GM12891 (cell line): ENCODE data around the gene ARFGEF2.

Source experiments
- PAX5 ChIP-seq: IDR thresholded peaks from 2 replicates; pipeline ENCODE4 v1.6.1; 2011; ENCODE audit warnings: low read length, moderate library complexity, mild to moderate bottlenecking; ENCODE audit not compliant: insufficient read depth, severe bottlenecking
- POLR2A ChIP-seq: IDR thresholded peaks from 2 replicates; pipeline ENCODE4 v1.6.1; 2011; ENCODE audit warnings: low read depth, low read length, control low read depth
- POLR2AphosphoS5 ChIP-seq: IDR thresholded peaks from 2 replicates; pipeline ENCODE4 v1.6.1; 2011; ENCODE audit warnings: low read depth, low read length, control low read depth
- SPI1 ChIP-seq: IDR thresholded peaks from 2 replicates; pipeline ENCODE4 v1.6.1; 2011; ENCODE audit warnings: low read depth, low read length, control low read depth
- TAF1 ChIP-seq: IDR thresholded peaks from 2 replicates; pipeline ENCODE4 v1.6.1; 2011; ENCODE audit warnings: low read depth, low read length, control low read depth

DNA sequence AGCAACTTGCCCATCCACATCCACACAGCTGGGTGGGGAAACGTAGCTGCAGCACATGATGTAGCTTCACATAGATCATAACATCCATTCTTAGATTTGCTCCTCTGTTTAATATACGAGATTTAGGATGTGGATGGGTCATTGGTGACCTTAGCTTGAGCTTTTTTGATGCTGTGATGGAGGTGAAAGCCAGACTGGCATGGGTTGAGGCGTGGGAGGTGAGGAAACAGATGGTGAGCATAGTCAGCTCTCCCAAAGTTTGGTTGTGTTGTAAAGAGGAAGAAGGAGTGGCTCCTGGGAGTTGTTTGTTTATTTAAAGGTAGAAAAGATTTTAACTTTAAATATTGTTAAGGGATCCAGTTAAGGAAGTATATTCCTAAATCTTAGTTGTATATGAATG is 5.3 kb downstream of the ARFGEF2 start:
- TF ChIP-seq POLR2A (no peak), SPI1 (no peak), POLR2AphosphoS5 (no peak), PAX5 (no peak), TAF1 (no peak)
